ENCODE results near the gene UCHL3.

DNA sequence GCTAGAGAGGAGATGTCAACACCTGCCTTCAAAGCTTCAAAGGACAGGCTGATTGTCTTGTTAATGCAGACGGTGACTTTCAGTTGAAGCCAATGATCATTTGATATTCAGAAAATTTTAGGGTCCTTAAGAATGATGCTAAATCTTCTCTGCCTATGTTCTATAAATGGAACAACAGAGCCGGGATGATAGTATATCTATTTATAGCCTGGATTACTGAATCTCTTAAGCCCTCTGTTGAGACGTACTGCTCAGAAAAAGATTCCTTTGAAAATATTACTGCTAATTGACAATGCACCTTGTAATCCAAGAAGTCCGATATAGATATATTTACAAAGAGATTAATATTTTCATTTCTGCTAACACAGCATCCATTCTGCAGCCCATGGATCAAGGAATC lies 50.8 kb downstream of the UCHL3 start:
- TF ChIP-seq, protein P1, sequence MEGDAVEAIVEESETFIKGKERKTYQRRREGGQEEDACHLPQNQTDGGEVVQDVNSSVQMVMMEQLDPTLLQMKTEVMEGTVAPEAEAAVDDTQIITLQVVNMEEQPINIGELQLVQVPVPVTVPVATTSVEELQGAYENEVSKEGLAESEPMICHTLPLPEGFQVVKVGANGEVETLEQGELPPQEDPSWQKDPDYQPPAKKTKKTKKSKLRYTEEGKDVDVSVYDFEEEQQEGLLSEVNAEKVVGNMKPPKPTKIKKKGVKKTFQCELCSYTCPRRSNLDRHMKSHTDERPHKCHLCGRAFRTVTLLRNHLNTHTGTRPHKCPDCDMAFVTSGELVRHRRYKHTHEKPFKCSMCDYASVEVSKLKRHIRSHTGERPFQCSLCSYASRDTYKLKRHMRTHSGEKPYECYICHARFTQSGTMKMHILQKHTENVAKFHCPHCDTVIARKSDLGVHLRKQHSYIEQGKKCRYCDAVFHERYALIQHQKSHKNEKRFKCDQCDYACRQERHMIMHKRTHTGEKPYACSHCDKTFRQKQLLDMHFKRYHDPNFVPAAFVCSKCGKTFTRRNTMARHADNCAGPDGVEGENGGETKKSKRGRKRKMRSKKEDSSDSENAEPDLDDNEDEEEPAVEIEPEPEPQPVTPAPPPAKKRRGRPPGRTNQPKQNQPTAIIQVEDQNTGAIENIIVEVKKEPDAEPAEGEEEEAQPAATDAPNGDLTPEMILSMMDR (conservative IDR thresholded peaks at IDR 0.05; ENCODE audit: low read depth, low read length): no peak
- TF ChIP-seq RAD21 (IDR thresholded peaks at IDR 0.05; ENCODE audit: low read length) (no peak), POLR2A (IDR thresholded peaks at IDR 0.05; ENCODE audit: low read depth, low read length) (no peak), MXI1 (IDR thresholded peaks at IDR 0.05; ENCODE audit: borderline replicate concordance, low read depth, low read length) (no peak), RCOR1 (IDR thresholded peaks at IDR 0.05; ENCODE audit: insufficient replicate concordance, low read length) (no peak), CEBPB (IDR thresholded peaks at IDR 0.05; ENCODE audit: low read depth, low read length) (no peak), CHD1 (IDR thresholded peaks at IDR 0.05; ENCODE audit: low read depth, low read length) (no peak), RFX5 (IDR thresholded peaks at IDR 0.05; ENCODE audit: low read depth, low read length) (no peak), NFE2L2 (IDR thresholded peaks at IDR 0.05; ENCODE audit: low read depth, low read length) (no peak), FOS (IDR thresholded peaks at IDR 0.05; ENCODE audit: low read depth, low read length) (no peak), SMC3 (IDR thresholded peaks at IDR 0.05; ENCODE audit: low read depth, low read length) (no peak)
- TF ChIP-seq, protein P2, sequence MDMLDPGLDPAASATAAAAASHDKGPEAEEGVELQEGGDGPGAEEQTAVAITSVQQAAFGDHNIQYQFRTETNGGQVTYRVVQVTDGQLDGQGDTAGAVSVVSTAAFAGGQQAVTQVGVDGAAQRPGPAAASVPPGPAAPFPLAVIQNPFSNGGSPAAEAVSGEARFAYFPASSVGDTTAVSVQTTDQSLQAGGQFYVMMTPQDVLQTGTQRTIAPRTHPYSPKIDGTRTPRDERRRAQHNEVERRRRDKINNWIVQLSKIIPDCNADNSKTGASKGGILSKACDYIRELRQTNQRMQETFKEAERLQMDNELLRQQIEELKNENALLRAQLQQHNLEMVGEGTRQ (IDR thresholded peaks at IDR 0.05; ENCODE audit: low read depth, low read length): no peak
